Measurements from ENCODE around the gene CELF1.

Gene CELF1

GRCh38 chr11:47507563-47508239 is 45.2 kb downstream of the CELF1 start:
- no peak for DNase-seq

GRCh38 chr11:47506795-47507562 is 46.0 kb downstream of the CELF1 start:
- no peak for DNase-seq

- DNase-seq, result no peak
Measured at GRCh38 chr11:47506373-47506772, 46.6 kb downstream of the CELF1 start.

GRCh38 chr11:47504910-47505309 is 48.0 kb downstream of the CELF1 start:
- DNase-seq, result no peak

GRCh38 chr11:47503227-47503626 is 49.7 kb downstream of the CELF1 start:
- no peak for DNase-seq

- no peak for DNase-seq
Measured at GRCh38 chr11:47502767-47503166, 50.2 kb downstream of the CELF1 start.

- DNase-seq, result no peak
Measured at GRCh38 chr11:47501101-47501500, 51.8 kb downstream of the CELF1 start.

GRCh38 chr11:47500121-47500520 is 52.8 kb downstream of the CELF1 start:
- no peak for DNase-seq

- no peak for DNase-seq
Measured at GRCh38 chr11:47499614-47500013, 53.3 kb downstream of the CELF1 start.

GRCh38 chr11:47499161-47499560 is 53.8 kb downstream of the CELF1 start:
- no peak for DNase-seq

- no peak for DNase-seq
Measured at GRCh38 chr11:47498584-47499152, 54.3 kb downstream of the CELF1 start.

GRCh38 chr11:47498149-47498548 is 54.8 kb downstream of the CELF1 start:
- DNase-seq, result no peak

GRCh38 chr11:47496808-47497207 is 56.1 kb downstream of the CELF1 start:
- DNase-seq, result no peak

- DNase-seq, result no peak
Measured at GRCh38 chr11:47495856-47496217, 57.1 kb downstream of the CELF1 start.

- DNase-seq, result no peak
Measured at GRCh38 chr11:47495011-47495855, 57.7 kb downstream of the CELF1 start.

- DNase-seq, result no peak
Measured at GRCh38 chr11:47489395-47489755, 63.6 kb downstream of the CELF1 start.

- no peak for DNase-seq
Measured at GRCh38 chr11:47488674-47489394, 64.1 kb downstream of the CELF1 start.

GRCh38 chr11:47488111-47488510 is 64.8 kb downstream of the CELF1 start:
- no peak for DNase-seq

GRCh38 chr11:47487421-47487820 is 65.5 kb downstream of the CELF1 start:
- no peak for DNase-seq

- no peak for DNase-seq
Measured at GRCh38 chr11:47485107-47485506, 67.8 kb downstream of the CELF1 start.

GRCh38 chr11:47483457-47483856 is 69.5 kb downstream of the CELF1 start:
- DNase-seq, result no peak

GRCh38 chr11:47480762-47481161 is 72.2 kb downstream of the CELF1 start:
- DNase-seq, result no peak

Measured in bone marrow (tissue), 2 donors.